A673 (cell line): ENCODE results near the gene PRKAA2. TPM values are rescaled to one million over a fixed set of nuclear protein-coding genes. Genes with fewer than 3 reads are reported as not detected.

Experiments used
- BruUV-seq: library from RNA; stranded (reverse); fragments of 400-500 nt; replicated peaks from 2 replicates; lab custom pipeline; 2021; lab: Mats Ljungman, UMichigan
- CTCF ChIA-PET: fragments of 300-600 bp; sonication (Branson Sonifier 250); formaldehyde crosslinking; loops from one replicate; lab custom pipeline; 2022; ENCODE audit warnings: antibody characterized with exemption; lab: Charles Lee
- POLR2A ChIA-PET: fragments of 300-600 bp; sonication (Branson Sonifier 250); formaldehyde crosslinking; loops from one replicate; lab custom pipeline; 2022; ENCODE audit warnings: antibody characterized with exemption; ENCODE audit not compliant: low non-redundant PET; lab: Charles Lee
- DNase-seq: peaks from one replicate; pipeline ENCODE4 v3.0.0-alpha.2; 2015; ENCODE audit warnings: low spot score
- H3K27ac ChIP-seq: fragments of 200-600 bp; sonication (generic); 2 replicates; pipeline ENCODE4 v1.5.1; 2016; ENCODE audit warnings: mixed run types, low read depth, mild to moderate bottlenecking, mixed read lengths, antibody characterized with exemption, low read length; ENCODE audit not compliant: poor library complexity, severe bottlenecking
- H3K27me3 ChIP-seq: fragments of 200-600 bp; sonication (generic); replicated peaks from 2 replicates; pipeline ENCODE4 v1.6.1; 2017; ENCODE audit warnings: mixed run types, low read depth, mild to moderate bottlenecking, mixed read lengths, antibody characterized with exemption, low read length; ENCODE audit not compliant: insufficient read depth, poor library complexity
- H3K36me3 ChIP-seq: fragments of 200-600 bp; sonication (generic); 2 replicates; pipeline ENCODE4 v1.6.1; 2016; ENCODE audit warnings: mixed run types, mild to moderate bottlenecking, mixed read lengths, antibody characterized with exemption, low read length; ENCODE audit not compliant: insufficient read depth, poor library complexity, severe bottlenecking
- H3K4me1 ChIP-seq: fragments of 200-600 bp; sonication (generic); 2 replicates; pipeline ENCODE4 v1.6.1; 2017; ENCODE audit warnings: mixed run types, mild to moderate bottlenecking, mixed read lengths, antibody characterized with exemption, low read length; ENCODE audit not compliant: insufficient read depth, poor library complexity, severe bottlenecking
- H3K4me3 ChIP-seq: fragments of 200-600 bp; sonication (generic); 2 replicates; pipeline ENCODE4 v1.5.1; 2016; ENCODE audit warnings: low read depth, mixed run types, mild to moderate bottlenecking, mixed read lengths, low read length; ENCODE audit not compliant: poor library complexity, severe bottlenecking
- H3K9me3 ChIP-seq: fragments of 200-600 bp; sonication (generic); 2 replicates; pipeline ENCODE4 v1.6.1; 2016; ENCODE audit warnings: mixed run types, low read depth, mild to moderate bottlenecking, mixed read lengths, antibody characterized with exemption, low read length; ENCODE audit not compliant: poor library complexity, severe bottlenecking
- CTCF ChIP-seq: fragments of 300-800, 200-600 bp; sonication (generic); conservative IDR thresholded peaks from 2 replicates; pipeline ENCODE4 v1.5.1; 2017; ENCODE audit warnings: low read depth, mild to moderate bottlenecking, antibody characterized with exemption, low read length, moderate library complexity, mixed read lengths
- EZH2 ChIP-seq: fragments of 200-600 bp; sonication (generic); IDR thresholded peaks from 2 replicates; pipeline ENCODE4 v1.6.1; 2017; ENCODE audit warnings: borderline replicate concordance, low read depth, mild to moderate bottlenecking, mixed read lengths, antibody characterized with exemption, low read length; ENCODE audit not compliant: poor library complexity, severe bottlenecking
- intact Hi-C: fragments of 100-400 bp; cut with micrococcal nuclease; formaldehyde crosslinking; loops from one replicate; pipeline ENCODE4 v1.10.0; 2022; ENCODE audit not compliant: unreplicated experiment
- total RNA-seq: library from RNA; stranded (reverse); gene quantifications from 2 replicates; pipeline ENCODE4 v1.2.3, GENCODE V29; 2021

Gene PRKAA2
- total RNA-seq, 1 experiment from 2014 or later: 0.11 TPM

GRCh38 chr1:56631901-56632300 is 13.2 kb upstream of the PRKAA2 start:
- POLR2A ChIA-PET: no interaction called here

GRCh38 chr1:56634981-56635380 is 10.1 kb upstream of the PRKAA2 start:
- Histone ChIP-seq H3K4me3 (no peak overlapping the region), H3K36me3 (no peaks in the 10 kb centered on the region), H3K27me3 (peaks cover 20% of the 10 kb centered on the region), H3K9me3 (no peaks in the 10 kb centered on the region), H3K4me1 (no peaks in the 10 kb centered on the region), H3K27ac (no peak overlapping the region)
- no peak for TF ChIP-seq EZH2
- no peak for TF ChIP-seq CTCF
- no peak for DNase-seq
- ChIA-PET POLR2A (no interaction called here), CTCF (no interaction called here)
- BruUV-seq: no TSS peak
- intact Hi-C loops: no loop called here

More at GRCh38 chr1:56631901-56632300, 13.2 kb upstream of the PRKAA2 start:
- Histone ChIP-seq H3K27ac (no peak overlapping the region), H3K4me3 (no peak overlapping the region), H3K36me3 (no peaks in the 10 kb centered on the region), H3K9me3 (no peaks in the 10 kb centered on the region), H3K4me1 (no peaks in the 10 kb centered on the region), H3K27me3 (peaks cover 26% of the 10 kb centered on the region)
- CTCF ChIA-PET: no interaction called here
- BruUV-seq: no TSS peak
- no peak for DNase-seq
- TF ChIP-seq EZH2: no peak
- TF ChIP-seq CTCF: no peak
- intact Hi-C loops: no loop called here

GRCh38 chr1:56638248-56638647 is 6.9 kb upstream of the PRKAA2 start:
- Histone ChIP-seq H3K9me3 (no peaks in the 10 kb centered on the region), H3K4me1 (no peaks in the 10 kb centered on the region), H3K36me3 (no peaks in the 10 kb centered on the region), H3K27ac (no peak overlapping the region), H3K27me3 (peaks cover 25% of the 10 kb centered on the region), H3K4me3 (no peak overlapping the region)
- no TSS peak for BruUV-seq
- intact Hi-C loops: no loop called here
- POLR2A ChIA-PET: no interaction called here
- CTCF ChIA-PET: no interaction called here
- TF ChIP-seq EZH2 (no peak), CTCF (no peak)
- DNase-seq: no peak
